Calu3 (cell line): ENCODE data around the gene TMEM167B. TPM values are rescaled to one million over a fixed set of nuclear protein-coding genes. Genes with fewer than 3 reads are reported as not detected.

Experiments
- BruUV-seq: library from RNA; stranded (reverse); fragments of 400-500 nt; replicated peaks from 2 replicates; lab custom pipeline; 2021; lab: Mats Ljungman, UMichigan
- CTCF ChIA-PET: fragments of 300-600 bp; sonication (Branson Sonifier 250); formaldehyde crosslinking; loops from one replicate; lab custom pipeline; 2022; ENCODE audit warnings: antibody characterized with exemption; lab: Charles Lee
- DNase-seq: peaks from one replicate; pipeline ENCODE4 v3.0.0; 2022
- H3K27ac Mint-ChIP-seq: one replicate; pipeline ENCODE4 v1.8.0; 2022; ENCODE audit warnings: mixed read lengths; ENCODE audit not compliant: unreplicated experiment
- H3K27me3 Mint-ChIP-seq: one replicate; pipeline ENCODE4 v1.8.0; 2022; ENCODE audit warnings: mixed read lengths; ENCODE audit not compliant: unreplicated experiment
- H3K36me3 Mint-ChIP-seq: one replicate; pipeline ENCODE4 v1.8.0; 2022; ENCODE audit warnings: mild to moderate bottlenecking, moderate library complexity, mixed read lengths; ENCODE audit not compliant: insufficient read depth, unreplicated experiment
- H3K4me1 Mint-ChIP-seq: one replicate; pipeline ENCODE4 v1.8.0; 2022; ENCODE audit warnings: mild to moderate bottlenecking, low read depth, mixed read lengths; ENCODE audit not compliant: unreplicated experiment
- H3K4me3 Mint-ChIP-seq: one replicate; pipeline ENCODE4 v1.8.0; 2022; ENCODE audit warnings: mild to moderate bottlenecking, low read depth, moderate library complexity, mixed read lengths; ENCODE audit not compliant: unreplicated experiment
- H3K9me3 Mint-ChIP-seq: one replicate; pipeline ENCODE4 v1.8.0; 2022; ENCODE audit warnings: low read depth, mixed read lengths; ENCODE audit not compliant: unreplicated experiment
- CTCF ChIP-seq: fragments of 200-600 bp; IDR thresholded peaks from one replicate; pipeline ENCODE4 v1.8.0; 2022; ENCODE audit warnings: antibody characterized with exemption; ENCODE audit not compliant: unreplicated experiment
- intact Hi-C: fragments of 100-400 bp; cut with micrococcal nuclease; formaldehyde crosslinking; loops from one replicate; pipeline ENCODE4 v1.10.0; 2022; ENCODE audit not compliant: unreplicated experiment
- total RNA-seq: library from RNA; stranded (reverse); gene quantifications from 2 replicates; pipeline ENCODE4 v1.2.3, GENCODE V29; 2022

Gene TMEM167B
- total RNA-seq, 1 experiment from 2014 or later, result 13.6 TPM

GRCh38 chr1:109061183-109061582, 29.4 kb upstream of the TMEM167B start:
- intact Hi-C loops, result no loop called here
- no peaks in the 10 kb centered on the region for H3K4me1 Mint-ChIP-seq

GRCh38 chr1:109065137-109065536, 25.4 kb upstream of the TMEM167B start:
- H3K36me3 Mint-ChIP-seq, result peaks cover 5% of the 10 kb centered on the region
- no peak overlapping the region for H3K27ac Mint-ChIP-seq
- no peak for TF ChIP-seq CTCF
- CTCF ChIA-PET, result interaction anchor here (0.7 kb wide), 1 partner anchor 127 kb away, joined by 5 read pairs; no protein-coding TSS in a partner anchor
- intact Hi-C loops, result no loop called here
- DNase-seq, result no peak
- H3K9me3 Mint-ChIP-seq, result no peaks in the 10 kb centered on the region
- no peak overlapping the region for H3K4me3 Mint-ChIP-seq
- no peaks in the 10 kb centered on the region for H3K27me3 Mint-ChIP-seq
- no peaks in the 10 kb centered on the region for H3K4me1 Mint-ChIP-seq
- no TSS peak for BruUV-seq

More at GRCh38 chr1:109061183-109061582, 29.4 kb upstream of the TMEM167B start:
- no peak for TF ChIP-seq CTCF
- Mint-ChIP-seq H3K4me3 (no peak overlapping the region), H3K9me3 (no peaks in the 10 kb centered on the region), H3K27ac (no peak overlapping the region), H3K27me3 (no peaks in the 10 kb centered on the region), H3K36me3 (peaks cover 5% of the 10 kb centered on the region)
- BruUV-seq, result no TSS peak
- CTCF ChIA-PET, result no interaction called here
- no peak for DNase-seq

GRCh38 chr1:109067883-109068282, 22.7 kb upstream of the TMEM167B start:
- Mint-ChIP-seq H3K9me3 (no peaks in the 10 kb centered on the region), H3K4me1 (no peaks in the 10 kb centered on the region), H3K27ac (no peak overlapping the region), H3K36me3 (peaks cover 5% of the 10 kb centered on the region), H3K27me3 (no peaks in the 10 kb centered on the region), H3K4me3 (no peak overlapping the region)
- CTCF ChIA-PET, result no interaction called here
- no peak for DNase-seq
- no peak for TF ChIP-seq CTCF
- intact Hi-C loops, result no loop called here
- BruUV-seq, result no TSS peak

- Mint-ChIP-seq H3K36me3 (peaks cover 5% of the 10 kb centered on the region), H3K27ac (no peak overlapping the region), H3K4me1 (no peaks in the 10 kb centered on the region), H3K27me3 (no peaks in the 10 kb centered on the region), H3K9me3 (no peaks in the 10 kb centered on the region), H3K4me3 (no peak overlapping the region)
- intact Hi-C loops, result no loop called here
- CTCF ChIA-PET, result no interaction called here
- BruUV-seq, result no TSS peak
- TF ChIP-seq CTCF, result no peak
- DNase-seq, result no peak
Observed at GRCh38 chr1:109069294-109069693, 21.3 kb upstream of the TMEM167B start.
